Keratinocyte (primary cell): Measurements from ENCODE around the gene EPHA1. TPM values are rescaled to one million over a fixed set of nuclear protein-coding genes. Genes with fewer than 3 reads are reported as not detected.

Source experiments
- DNase-seq: peaks from one replicate; pipeline ENCODE4 v3.0.0-alpha.2; 2011; ENCODE audit warnings: low read depth, missing footprints, low spot score
- FAIRE-seq: peaks from 2 replicates; lab custom pipeline; 2011; peaks lifted over from hg19 to GRCh38; lab: Jason Lieb, UNC
- H2AFZ ChIP-seq: 2 replicates; pipeline ENCODE4 v1.6.0; 2012; ENCODE audit warnings: low read length, control low read depth, inconsistent platforms; ENCODE audit not compliant: control insufficient read depth
- H3K27ac ChIP-seq: 2 replicates; pipeline ENCODE4 v1.5.1; 2011; ENCODE audit warnings: low read length; ENCODE audit not compliant: control insufficient read depth, insufficient read depth
- H3K27me3 ChIP-seq: 3 replicates; pipeline ENCODE4 v1.6.0; 2011; ENCODE audit warnings: low read length; ENCODE audit not compliant: control insufficient read depth, insufficient read depth; ENCODE audit errors: extremely low read depth
- H3K36me3 ChIP-seq, 2 experiments: 2 replicates in 1 of 2; 3 replicates in 1 of 2; pipeline ENCODE4 v1.5.1; 2011; ENCODE audit warnings: low read length in 2 of 2, mild to moderate bottlenecking in 1 of 2; ENCODE audit not compliant: control insufficient read depth in 2 of 2, insufficient read depth in 2 of 2; ENCODE audit errors: extremely low read depth in 1 of 2
- H3K4me1 ChIP-seq: 3 replicates; pipeline ENCODE4 v1.5.1; 2011; ENCODE audit warnings: low read length; ENCODE audit not compliant: control insufficient read depth, insufficient read depth; ENCODE audit errors: extremely low read depth
- H3K4me2 ChIP-seq: 3 replicates; pipeline ENCODE4 v1.6.0; 2011; ENCODE audit warnings: low read depth, low read length; ENCODE audit not compliant: control insufficient read depth, insufficient read depth; ENCODE audit errors: extremely low read depth
- H3K4me3 ChIP-seq, 3 experiments: fragments of 200-600 bp in 1 of 3; sonication (generic) in 1 of 3; 2 replicates in 2 of 3; 3 replicates in 1 of 3; pipeline ENCODE4 v1.5.1; 2011 to 2016; ENCODE audit warnings: low read length in 3 of 3, mild to moderate bottlenecking in 3 of 3, control low read depth in 2 of 3, inconsistent platforms in 1 of 3, low read depth in 1 of 3, mixed read lengths in 1 of 3, mixed run types in 1 of 3, moderate library complexity in 1 of 3; ENCODE audit not compliant: control insufficient read depth in 2 of 3, insufficient read depth in 2 of 3; ENCODE audit errors: extremely low read depth in 1 of 3
- H3K79me2 ChIP-seq: 2 replicates; pipeline ENCODE4 v1.6.0; 2012; ENCODE audit warnings: low read length; ENCODE audit not compliant: control insufficient read depth, insufficient read depth
- H3K9ac ChIP-seq: 3 replicates; pipeline ENCODE4 v1.6.0; 2011; ENCODE audit warnings: low read length; ENCODE audit not compliant: control insufficient read depth, insufficient read depth; ENCODE audit errors: extremely low read depth
- H3K9me1 ChIP-seq: 3 replicates; pipeline ENCODE4 v1.6.0; 2011; ENCODE audit warnings: low read length; ENCODE audit not compliant: control insufficient read depth, insufficient read depth; ENCODE audit errors: extremely low read depth
- H3K9me3 ChIP-seq: 2 replicates; pipeline ENCODE4 v1.5.1; 2012; ENCODE audit warnings: low read depth, low read length; ENCODE audit not compliant: control insufficient read depth
- H4K20me1 ChIP-seq: 3 replicates; pipeline ENCODE4 v1.6.0; 2011; ENCODE audit warnings: low read length; ENCODE audit not compliant: control insufficient read depth, insufficient read depth; ENCODE audit errors: extremely low read depth
- CTCF ChIP-seq, 3 experiments: IDR thresholded peaks in 1 of 3; conservative IDR thresholded peaks in 1 of 3; optimal IDR thresholded peaks in 1 of 3; 2 replicates in 2 of 3; 3 replicates in 1 of 3; pipeline versions ENCODE3 to v1.5.1; 2011; ENCODE audit warnings: low read length in 3 of 3, mild to moderate bottlenecking in 3 of 3, moderate library complexity in 2 of 3, control low read depth in 1 of 3, inconsistent platforms in 1 of 3; ENCODE audit not compliant: insufficient read depth in 2 of 3; ENCODE audit errors: extremely low read depth in 1 of 3
- EZH2 ChIP-seq: IDR thresholded peaks from one replicate; pipeline ENCODE4 v1.6.1; 2012; ENCODE audit warnings: inconsistent platforms, mild to moderate bottlenecking, low read length, moderate library complexity
- dilution Hi-C: fragments of 300-500 bp; cut with MboI; formaldehyde crosslinking; loops from one replicate; pipeline ENCODE4 v1.7.0; 2020; ENCODE audit warnings: low sequenced_read_pairs; ENCODE audit not compliant: extremely low pct_ligation_motif_present
- polyA plus RNA-seq, 5 experiments: library from polyadenylated mRNA; depleted of rRNA in 3 of 5; stranded (reverse) in 3 of 5; stranded (forward) in 1 of 5; unstranded in 1 of 5; fragments of >200 nt; gene quantifications; 1 replicate in 1 of 5; 2 replicates in 3 of 5; 3 replicates in 1 of 5; pipeline versions ENCODE4 v1.2.1 to v1.2.3, GENCODE V29; 2011 to 2012; ENCODE audit warnings: missing spikeins in 2 of 5, low read depth in 1 of 5, low replicate concordance in 1 of 5

Gene EPHA1
- polyA plus RNA-seq, 1 donor (not counting 4 experiments of a cell fraction or from before 2014, with no cell fraction given): 31.9 TPM

- no peak for TF ChIP-seq CTCF (optimal IDR thresholded peaks at IDR 0.05 in 1 of 3, IDR thresholded peaks at IDR 0.05 in 1 of 3, conservative IDR thresholded peaks at IDR 0.05 in 1 of 3; ENCODE audit: extremely low read depth in 1 of 3, insufficient read depth in 2 of 3, low read length in 3 of 3)
- no peak for TF ChIP-seq EZH2
- no peak for DNase-seq
- H3K4me2 ChIP-seq: peak overlapping the region; percentile 50
- peaks cover 6% of the 10 kb centered on the region for H3K9me1 ChIP-seq
- no peak overlapping the region for H2AFZ ChIP-seq
- H3K36me3 ChIP-seq: peaks cover 22 to 25% of the 10 kb centered on the region in 2 experiments
- H3K79me2 ChIP-seq: peaks cover 53% of the 10 kb centered on the region
- peak overlapping the region; percentile 91 for H3K9ac ChIP-seq
- peaks cover 25% of the 10 kb centered on the region for H4K20me1 ChIP-seq
- H3K4me3 ChIP-seq: peak overlapping the region; percentile 75 to 92 (median 82)
- dilution Hi-C loops: no loop called here
- peak overlapping the region; percentile 92 for H3K27ac ChIP-seq
- peaks cover 44% of the 10 kb centered on the region for H3K4me1 ChIP-seq
- H3K27me3 ChIP-seq: no peaks in the 10 kb centered on the region
- no peak for FAIRE-seq
- no peaks in the 10 kb centered on the region for H3K9me3 ChIP-seq
Measured at GRCh38 chr7:143382126-143382790, 26.4 kb downstream of the EPHA1 start.

GRCh38 chr7:143381427-143382125 is 27.1 kb downstream of the EPHA1 start:
- FAIRE-seq (no peak), DNase-seq (no peak)
- H3K4me1 ChIP-seq: peaks cover 44% of the 10 kb centered on the region

More at GRCh38 chr7:143381427-143382125, 27.1 kb downstream of the EPHA1 start:
- Histone ChIP-seq H3K9me3 (no peaks in the 10 kb centered on the region), H3K36me3 (peaks cover 16 to 19% of the 10 kb centered on the region in 2 experiments), H3K4me2 (peak overlapping the region; percentile 50), H3K27me3 (no peaks in the 10 kb centered on the region), H3K9ac (peak overlapping the region; percentile 91), H2AFZ (no peak overlapping the region), H3K4me3 (peak overlapping the region; percentile 75 to 92 (median 82)), H3K27ac (peak overlapping the region; percentile 92), H3K79me2 (peaks cover 49% of the 10 kb centered on the region), H4K20me1 (peaks cover 20% of the 10 kb centered on the region), H3K9me1 (peaks cover 6% of the 10 kb centered on the region)
- dilution Hi-C loops: no loop called here
- TF ChIP-seq CTCF (optimal IDR thresholded peaks at IDR 0.05 in 1 of 3, IDR thresholded peaks at IDR 0.05 in 1 of 3, conservative IDR thresholded peaks at IDR 0.05 in 1 of 3; ENCODE audit: extremely low read depth in 1 of 3, insufficient read depth in 2 of 3, low read length in 3 of 3) (no peak), EZH2 (no peak)
